ENCODE data around the gene TTL.
A peak's percentile ranks its signal among the peaks of the same experiment; 100 is the strongest.
"Not testable (repeated sequence)": the region's sequence is repeated elsewhere in the genome, so short reads cannot be mapped to it uniquely, and the experiment has no call there.

TTL gene

DNA sequence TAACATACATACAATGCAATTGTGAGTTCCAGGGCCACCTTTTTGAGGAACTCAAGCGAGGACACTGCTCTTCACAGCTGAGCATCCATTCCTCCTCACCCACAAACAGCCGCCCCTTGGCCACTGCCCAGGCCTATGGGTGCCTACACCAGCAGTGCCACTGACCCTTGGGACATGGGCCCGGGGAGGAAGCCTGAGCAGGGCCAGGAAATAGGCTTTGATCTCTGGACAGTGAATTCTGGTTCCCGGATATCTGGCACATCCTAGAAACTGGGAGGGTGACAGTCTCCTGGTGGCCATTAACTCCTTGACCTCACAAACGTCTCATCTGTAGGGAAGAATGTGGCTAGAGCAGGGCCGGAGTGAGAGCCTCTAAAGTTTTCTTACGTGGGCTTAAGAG is 5.5 kb upstream of the TTL start:
- DNase-seq: no peak

DNA sequence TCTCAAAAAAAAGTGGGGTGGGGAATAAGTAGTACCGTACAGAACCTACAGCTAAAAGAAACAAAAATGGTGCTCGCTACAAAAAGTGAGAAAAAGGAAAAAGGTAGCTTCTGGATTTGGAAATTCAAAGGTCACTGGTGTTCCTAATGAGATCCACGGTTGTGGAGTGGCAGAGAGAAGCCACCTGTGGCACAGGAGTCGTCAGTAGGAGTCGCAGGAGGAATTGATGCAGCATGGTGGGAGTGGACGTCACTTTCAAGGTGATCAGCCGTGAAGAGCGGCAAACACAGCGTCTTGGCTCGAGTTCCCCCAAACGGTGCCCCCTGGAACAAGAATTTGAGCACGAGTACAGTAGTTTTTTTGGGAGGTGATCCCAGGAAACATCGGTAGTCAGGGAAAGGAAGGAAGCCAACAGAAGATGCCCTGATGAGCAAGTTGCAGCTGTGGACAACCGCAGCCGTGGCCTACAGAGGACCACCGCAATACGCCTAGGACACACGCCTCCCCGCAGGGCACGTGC is 1.4 kb upstream of the TTL start:
- DNase-seq: peak; percentile 62

DNA sequence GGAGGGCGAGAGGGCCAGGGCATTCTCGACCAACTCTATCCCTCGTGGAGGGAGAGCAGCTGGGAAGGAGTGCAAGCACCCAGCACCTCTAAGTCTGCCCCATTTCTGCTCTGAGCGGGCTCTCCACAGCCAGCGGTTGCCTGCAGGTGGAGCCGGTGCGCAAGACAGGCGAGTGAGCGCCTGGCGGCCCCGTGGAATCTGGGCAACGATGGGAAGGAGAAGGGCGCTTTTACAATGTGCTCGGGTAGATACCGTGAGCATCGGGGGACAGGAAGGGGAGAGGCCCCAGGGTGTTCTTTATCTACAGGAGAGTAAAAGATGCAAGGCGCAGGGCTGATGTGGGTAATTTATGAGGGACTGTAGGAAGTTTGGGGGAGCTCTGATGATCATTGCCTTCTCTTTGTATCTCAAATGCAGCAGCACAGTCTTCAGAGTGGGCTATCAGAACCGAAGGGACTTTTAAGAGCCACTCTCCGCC is 867 bp upstream of the TTL start:
- peak; percentile 86 for DNase-seq

DNA sequence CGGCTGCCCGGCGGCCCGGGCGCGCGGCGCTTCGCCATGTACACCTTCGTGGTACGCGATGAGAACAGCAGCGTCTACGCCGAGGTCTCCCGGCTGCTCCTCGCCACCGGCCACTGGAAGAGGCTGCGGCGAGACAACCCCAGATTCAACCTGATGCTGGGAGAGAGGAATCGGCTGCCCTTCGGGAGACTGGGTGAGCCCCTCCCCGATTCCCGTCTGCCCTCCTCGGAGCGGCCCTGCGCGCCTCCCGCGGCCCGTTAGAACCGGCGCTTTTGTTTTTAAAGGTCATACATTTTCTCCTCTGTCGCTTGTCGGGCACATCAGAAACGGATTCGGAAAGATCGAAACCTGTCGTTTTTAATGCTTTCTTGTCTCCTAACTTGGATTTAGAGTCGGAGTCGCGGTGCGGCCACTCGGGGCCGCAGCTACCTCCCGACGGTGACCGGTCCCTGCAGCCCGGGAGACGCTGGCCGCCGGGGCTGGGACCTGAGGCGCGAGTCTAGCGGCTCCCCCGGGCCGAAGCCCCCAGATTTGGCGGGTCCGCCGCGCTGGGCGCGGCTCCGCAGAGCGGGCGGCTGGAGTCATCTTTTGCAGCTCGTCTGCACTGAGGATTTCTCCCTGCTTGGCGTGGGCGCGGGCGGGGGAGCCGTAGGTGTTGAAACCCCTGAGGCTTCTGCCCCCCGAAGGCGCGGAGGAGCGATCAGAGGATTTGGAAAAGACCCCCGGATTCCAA is 519 bp downstream of the TTL start:
- DNase-seq: peak; percentile 45

DNA sequence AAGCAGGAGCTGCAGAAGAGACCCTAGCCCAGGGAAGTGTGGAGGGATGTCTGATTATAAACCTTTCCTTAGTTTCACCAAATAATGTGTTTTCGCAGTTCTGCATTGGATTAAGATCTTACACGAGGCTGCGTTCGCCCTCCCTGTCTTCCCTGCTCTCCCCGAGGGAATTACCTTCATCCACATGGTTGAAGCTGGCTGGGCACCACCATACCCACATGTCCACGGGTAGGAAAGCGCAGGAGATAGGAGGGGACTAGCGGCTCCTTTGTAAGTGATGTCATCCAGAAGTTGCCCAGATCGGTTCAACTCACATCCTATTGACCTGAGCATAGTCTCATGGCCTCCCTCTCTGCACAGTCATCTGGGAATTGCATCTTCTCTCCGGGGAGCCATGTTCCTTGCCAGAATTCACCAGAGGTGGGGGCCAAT is 1.1 kb downstream of the TTL start:
- peak; percentile 49 for DNase-seq

DNA sequence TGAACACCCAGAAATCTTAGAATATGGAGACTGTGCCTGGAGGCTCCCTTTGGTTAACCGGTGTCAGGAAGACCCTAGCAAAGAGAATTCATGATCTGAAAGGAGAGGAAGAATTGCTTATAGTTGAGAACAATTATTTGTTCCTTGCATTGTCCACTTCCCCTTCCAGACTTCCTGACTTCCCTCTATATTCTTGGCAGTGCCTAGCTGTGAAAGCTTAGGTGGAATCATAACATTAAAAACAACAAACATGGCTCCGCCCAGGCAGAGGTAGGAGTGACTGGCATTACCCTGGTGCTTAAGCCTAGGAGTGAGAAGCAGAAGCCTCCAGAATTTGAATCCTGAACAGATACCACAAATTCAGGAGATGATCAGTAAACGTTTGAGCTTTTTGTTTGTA is 1.9 kb downstream of the TTL start:
- DNase-seq: no peak

DNA sequence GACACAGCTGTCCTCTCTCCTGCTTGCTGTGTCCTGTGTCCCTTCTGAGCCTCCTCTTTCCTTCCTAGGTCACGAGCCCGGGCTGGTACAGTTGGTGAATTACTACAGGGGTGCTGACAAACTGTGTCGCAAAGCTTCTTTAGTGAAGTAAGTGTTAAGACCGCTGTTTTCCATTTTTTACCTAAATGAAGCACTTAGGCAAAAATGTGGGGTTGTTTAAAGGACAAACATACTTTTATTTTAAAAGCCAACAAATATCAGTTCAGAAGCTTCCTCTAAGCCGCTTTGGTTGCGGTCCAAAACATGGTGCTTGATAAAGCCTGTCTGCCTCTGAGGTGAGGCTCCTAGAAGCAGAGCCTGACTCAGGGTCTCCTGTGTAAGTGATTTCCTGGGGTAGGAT is 3.9 kb downstream of the TTL start:
- no peak for DNase-seq

DNA sequence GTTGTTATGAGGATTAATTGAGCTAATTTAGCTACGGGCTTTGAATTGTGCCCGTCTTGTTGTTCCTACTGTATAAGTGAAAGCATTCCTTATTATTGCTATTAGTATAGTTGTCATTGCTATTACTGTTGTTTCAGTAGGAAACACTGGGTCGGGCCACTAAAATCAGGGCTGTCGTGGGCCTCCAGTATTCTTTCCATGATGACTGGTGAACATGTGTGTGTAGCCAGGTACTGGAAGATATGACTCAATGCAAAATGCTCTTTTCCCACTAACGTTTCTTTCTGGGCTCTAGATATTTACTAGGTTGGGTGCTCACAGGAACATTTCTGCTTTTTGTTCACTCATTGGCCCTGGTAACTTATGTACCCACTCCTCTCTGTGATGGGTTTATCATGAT is 4.9 kb downstream of the TTL start:
- DNase-seq: no peak

DNA sequence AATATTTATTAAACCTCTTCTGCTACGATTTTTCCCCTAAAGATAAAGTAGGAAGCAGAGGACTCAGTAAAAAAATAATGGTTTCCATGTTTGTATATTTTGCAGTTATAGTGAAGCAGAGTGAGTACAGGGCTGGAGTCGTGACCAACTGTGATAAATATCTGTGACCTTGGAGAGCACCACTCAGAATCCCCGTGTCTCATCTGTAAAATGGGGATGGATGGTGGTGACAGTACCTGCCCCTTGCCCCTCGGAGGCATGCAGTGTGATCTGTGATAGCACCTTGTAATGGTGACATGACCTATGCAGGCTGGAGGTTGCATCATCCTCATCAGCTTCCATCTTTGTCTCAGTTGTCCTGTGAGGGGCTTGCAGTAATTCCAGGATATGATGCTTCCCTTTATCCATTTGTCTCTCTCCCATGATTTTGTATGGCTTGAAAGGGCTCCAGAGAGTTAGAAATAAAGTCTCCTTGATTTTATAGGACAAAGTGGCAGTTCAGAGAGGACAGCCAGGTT is 5.5 kb downstream of the TTL start:
- no peak for DNase-seq

GRCh38 chr2:112488201-112488600 is 6.2 kb downstream of the TTL start:
- DNase-seq: no peak

- no peak for DNase-seq
These were observed 10.0 kb downstream of the TTL start for GRCh38 chr2:112491946-112492345.

- no peak for DNase-seq
These were observed 11.1 kb downstream of the TTL start for GRCh38 chr2:112493048-112493447.

GRCh38 chr2:112493858-112494648 is 12.1 kb downstream of the TTL start:
- peak; percentile 7 for DNase-seq

DNA sequence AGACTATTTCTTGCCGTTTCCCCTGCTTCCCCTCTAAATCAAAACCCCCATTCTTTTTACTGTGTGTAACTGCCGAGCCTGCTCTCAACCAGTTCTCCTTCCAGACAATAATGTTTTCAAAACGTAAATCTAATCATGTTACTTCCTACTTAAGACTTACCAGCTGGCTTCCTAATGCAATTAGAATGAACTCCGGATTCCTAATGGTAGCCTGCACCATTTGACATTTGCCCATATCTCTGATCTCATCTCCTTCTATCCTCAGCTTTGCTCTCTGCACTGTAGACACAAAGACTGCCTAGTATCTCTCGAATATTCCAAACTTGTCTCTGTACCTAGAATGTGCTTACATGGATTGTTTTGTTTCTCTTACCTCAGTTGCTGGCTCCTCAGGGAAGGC is 12.9 kb downstream of the TTL start:
- no peak for DNase-seq

DNA sequence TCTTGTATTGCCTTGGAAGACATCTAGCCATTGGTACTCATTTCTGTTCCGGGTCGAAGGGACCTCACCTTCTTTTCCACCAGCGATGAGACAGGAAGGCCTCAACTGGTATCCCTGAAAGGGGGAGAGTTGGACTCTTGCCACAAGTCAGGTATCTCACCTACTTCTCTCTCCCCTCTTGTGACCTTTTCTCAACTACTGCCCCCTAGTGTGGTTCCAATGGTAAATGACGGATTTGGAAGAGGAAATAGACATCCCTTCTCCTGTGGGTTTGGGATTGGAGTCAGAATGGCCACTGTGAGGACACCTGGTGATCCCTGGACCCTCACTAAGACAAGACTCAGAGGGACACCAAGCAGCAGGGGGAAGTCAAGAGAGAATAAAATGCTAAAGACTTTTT is 13.9 kb downstream of the TTL start:
- DNase-seq: not testable (repeated sequence)

DNA sequence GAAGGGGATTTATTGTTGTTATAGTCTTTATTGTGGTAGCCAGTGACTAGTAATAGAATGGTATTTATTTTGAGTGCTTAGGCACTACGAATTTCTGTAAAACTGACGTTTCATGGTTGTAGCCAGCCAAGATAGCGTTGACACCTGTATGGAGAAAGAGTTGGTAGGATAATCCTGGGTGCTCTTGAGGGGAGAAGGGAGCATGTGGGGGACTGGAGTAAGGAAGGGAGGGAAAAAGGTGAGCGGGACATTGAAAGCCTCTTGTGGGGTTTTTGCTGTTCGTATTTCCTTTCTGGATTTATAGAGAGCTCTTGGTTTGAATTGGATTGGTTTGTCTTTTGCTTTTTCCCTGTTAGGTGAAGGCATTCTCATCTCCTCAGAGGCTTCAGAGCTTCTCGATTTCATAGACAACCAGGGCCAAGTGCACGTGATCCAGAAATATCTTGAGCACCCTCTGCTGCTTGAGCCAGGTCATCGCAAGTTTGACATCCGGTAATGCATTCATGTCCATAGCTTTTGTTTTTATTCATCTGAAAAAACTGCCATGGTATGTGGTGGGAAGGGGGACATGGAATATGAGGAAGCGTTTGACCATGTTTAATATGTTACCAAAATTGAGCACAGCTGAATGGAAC is 19.0 kb downstream of the TTL start:
- DNase-seq: peak; percentile 29

GRCh38 chr2:112509239-112509998 is 27.5 kb downstream of the TTL start:
- DNase-seq: not testable (repeated sequence)

DNA sequence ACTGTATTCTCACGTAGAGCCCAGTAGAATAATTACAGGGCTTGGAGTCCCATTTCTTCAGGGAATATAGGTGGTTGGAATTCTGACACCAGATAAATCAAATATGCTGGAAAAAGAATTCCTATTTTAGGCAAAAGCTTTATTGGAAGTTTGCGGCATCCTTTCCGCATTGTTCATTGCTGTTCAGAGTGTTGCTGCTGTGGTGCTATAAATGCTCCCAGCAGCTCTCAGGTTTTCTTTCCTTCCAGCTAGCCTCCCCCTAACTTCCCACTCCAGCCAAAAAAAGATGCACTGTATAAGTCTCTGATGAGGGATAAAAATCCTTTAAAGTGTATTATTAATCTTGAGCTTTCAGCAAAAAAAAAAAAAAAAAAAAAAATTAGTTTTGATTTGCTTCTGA is 34.8 kb downstream of the TTL start:
- DNase-seq: no peak

DNA sequence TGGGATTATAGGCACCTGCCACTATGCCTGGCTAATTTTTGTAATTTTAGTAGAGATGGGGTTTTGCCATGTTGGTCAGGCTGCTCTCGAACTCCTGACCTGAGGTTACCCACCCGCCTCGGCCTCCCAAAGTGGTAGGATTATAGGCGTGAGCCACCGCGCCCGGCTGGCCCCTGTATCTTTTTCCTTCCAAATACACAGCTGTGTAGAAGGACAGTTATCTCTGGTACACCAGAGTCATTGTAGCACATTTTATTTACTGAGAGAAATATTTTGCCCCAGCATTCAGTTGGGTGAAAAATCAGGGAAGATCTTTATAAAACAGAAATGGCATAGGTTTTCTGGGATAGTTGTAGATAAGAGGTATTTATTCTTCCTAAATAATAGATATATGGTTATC is 36.9 kb downstream of the TTL start:
- no peak for DNase-seq

- no peak for DNase-seq
These were observed 37.5 kb downstream of the TTL start for GRCh38 chr2:112519506-112519905.

GRCh38 chr2:112520234-112520783 is 38.4 kb downstream of the TTL start:
- DNase-seq: no peak

DNA sequence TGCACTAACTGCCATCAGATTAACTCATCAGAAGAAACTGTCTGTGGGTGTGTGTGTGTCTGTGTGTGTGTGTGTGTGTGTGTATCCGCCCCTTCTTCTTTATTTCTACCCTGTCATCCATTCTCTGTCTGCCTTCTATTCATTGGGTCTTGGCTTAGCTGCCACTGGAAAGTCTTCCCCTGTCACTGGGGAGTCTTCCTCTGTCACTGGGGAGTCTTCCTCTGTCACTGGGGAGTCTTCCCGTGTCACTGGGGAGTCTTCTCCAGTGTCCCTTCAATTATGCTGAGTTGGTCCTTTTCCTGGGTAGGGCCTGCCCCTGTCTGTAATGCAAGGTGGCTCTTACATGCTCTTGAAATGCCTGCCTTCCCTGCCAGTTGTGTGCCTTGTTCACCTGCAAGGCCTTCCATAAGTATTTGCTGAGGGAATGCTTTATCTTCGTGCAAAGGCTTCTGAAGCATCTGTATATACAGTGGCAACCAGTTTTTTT is 41.4 kb downstream of the TTL start:
- DNase-seq: no peak
